NCI-H82 treated with DMSO at 0.1 percent for 48 hours (cell line): Measurements from ENCODE around the gene TXK.

ENCODE experiments used
- DNase-seq: peaks from one replicate; lab custom pipeline; 2025; ENCODE audit not compliant: unreplicated experiment; lab: John Stamatoyannopoulos, UW

The TXK gene

DNA sequence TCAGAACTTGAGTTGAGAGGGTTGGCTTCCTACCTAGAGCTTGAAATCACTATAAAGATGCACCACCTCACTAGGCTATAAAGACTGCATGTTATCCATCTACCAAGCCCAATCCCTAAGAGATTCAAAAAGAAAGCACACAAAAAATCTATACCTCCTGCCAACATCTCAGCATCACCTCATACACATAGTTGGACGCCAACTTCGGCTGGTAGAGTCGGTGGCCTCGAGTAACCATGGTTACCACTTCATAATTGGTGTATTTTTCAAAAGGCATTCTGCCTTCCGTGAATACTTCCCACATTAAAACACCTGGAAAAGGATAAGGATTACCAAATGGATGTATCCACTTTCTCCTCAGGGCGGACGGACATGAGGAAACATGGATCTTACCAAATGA is 4.5 kb upstream of the TXK start:
- no peak for DNase-seq

- no peak for DNase-seq
Observed at GRCh38 chr4:48137846-48138245, 3.8 kb upstream of the TXK start.

- no peak for DNase-seq
Observed at GRCh38 chr4:48133669-48134068, 381 bp downstream of the TXK start.

GRCh38 chr4:48131736-48132135 is 2.3 kb downstream of the TXK start:
- peak; percentile 46 for DNase-seq

DNA sequence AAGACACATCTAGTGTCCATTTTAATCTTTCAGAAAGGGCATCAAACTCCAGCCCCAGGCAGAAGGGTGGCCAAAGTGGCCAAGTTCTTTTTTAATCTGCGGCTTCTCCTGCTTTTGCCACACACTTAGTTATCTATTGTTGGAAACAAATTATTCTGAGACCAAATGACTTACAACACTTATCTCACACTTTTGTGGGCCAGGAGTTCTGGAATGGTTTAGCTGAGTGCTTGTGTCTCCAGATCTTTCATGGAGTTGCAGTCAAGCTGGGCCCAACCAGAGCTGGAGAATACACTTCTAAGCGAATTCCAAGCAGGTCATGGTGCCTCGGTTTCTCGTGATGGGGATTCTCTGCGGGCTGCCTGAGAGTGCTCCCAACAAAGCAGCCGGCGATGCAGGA is 4.0 kb downstream of the TXK start:
- no peak for DNase-seq

- DNase-seq = no peak
Observed at GRCh38 chr4:48129307-48130014, 4.6 kb downstream of the TXK start.

DNA sequence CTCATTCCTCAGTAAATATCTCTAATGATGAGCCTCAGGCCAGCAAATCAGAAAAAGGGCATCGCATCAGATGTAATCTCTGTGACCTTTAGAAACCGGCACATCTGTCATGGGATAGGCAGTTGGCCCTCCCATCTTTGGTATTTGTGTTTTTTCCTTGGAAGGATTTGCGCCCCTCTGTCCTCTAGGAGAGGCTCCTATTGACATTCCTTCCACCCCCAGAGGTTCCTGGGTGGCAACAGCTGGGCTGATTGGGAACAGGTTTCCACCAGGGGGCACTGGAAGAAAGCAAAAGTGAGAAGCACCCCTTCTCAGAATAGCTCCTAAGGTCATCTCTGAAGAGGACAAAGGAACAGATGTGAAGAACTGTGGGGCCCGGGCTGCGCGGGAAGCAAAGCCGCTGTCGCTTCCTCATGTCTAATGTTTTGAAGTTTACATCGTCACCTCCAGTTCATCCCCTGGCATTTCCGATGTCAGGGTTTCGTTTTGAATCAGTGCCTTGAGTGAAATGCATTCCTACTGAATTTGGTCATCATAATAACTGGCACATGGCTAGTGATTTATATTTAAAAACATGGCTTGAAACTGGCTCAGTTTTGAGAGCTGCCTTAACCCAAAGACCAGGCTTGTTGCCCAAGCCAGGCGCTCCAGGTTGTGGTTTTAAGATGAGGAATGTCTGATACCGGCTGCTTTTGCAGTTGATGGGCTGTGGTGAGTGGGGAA is 6.2 kb downstream of the TXK start:
- peak; percentile 50 for DNase-seq

GRCh38 chr4:48127231-48127630 is 6.8 kb downstream of the TXK start:
- no peak for DNase-seq

DNA sequence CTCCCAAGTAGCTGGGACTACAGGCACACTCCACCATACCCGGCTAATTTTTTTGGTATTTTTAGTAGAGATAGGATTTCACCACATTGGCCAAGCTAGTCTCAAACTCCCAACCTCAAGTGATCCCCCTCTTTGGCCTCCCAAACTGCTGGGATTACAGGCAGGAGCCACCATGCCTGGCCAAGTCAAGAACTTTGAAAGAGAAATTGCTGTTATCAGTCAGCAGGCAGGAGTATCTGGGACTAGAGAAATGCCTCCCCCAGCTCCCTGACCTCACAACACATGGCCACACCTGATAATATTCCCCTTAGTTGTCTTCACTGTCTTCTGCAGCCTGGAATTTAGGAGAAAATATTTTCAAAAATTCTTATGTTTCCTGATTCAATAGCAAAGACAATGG is 7.4 kb downstream of the TXK start:
- no peak for DNase-seq

DNA sequence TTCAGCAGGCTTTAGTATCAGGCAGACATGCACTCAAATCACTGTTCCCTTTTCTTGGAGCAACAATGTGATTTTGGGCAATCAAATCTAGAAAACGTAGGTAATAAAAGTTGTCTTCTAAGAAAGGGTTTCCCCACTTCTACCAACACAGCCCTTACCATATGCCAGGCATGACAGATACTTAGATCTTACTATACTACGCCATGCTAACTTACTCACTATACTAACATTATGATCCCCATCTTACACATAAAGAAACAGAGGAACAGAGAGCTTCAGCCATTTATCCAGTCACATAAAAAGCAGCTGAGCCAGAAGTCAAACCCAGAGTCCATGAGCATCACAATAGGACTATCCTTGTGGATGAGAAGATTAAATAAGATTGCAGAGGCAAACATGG is 9.2 kb downstream of the TXK start:
- no peak for DNase-seq

DNA sequence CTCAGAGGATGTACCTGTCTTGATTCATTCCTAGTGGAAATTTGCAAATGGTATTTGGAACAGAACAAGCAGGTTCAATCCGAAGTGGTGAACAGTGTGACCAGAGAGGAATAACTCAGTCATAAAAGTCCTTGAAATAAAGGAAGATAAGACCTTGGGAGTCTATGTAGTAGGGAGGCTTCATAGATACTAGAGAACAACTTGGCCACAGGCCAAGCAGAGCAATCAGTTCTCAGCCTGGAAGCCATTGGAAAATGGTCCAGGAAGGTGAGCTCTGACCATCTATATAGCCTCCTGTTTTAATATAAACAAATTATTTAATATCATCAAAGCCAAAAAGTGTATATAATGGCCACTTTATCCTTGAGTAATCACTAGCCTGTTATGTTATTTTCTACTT is 11.3 kb downstream of the TXK start:
- DNase-seq = no peak

DNA sequence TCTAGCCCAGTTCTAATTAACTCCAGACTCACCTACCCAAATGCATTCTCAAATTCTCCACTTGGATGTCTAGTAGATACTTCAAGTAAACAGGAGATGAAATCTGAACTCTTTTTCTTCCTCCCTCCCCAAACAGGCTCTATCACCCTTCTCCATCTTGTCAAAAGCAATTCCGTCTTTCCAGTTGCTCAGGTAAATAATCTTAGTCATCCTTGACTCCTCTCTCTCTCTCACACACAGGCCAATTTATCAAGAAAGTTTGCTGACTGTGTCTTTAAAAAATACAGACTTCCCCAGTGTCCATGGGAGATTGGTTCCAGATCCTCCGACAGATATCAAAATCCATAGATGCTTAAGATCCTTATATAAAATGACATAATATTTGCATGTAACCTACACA is 12.9 kb downstream of the TXK start:
- no peak for DNase-seq

- DNase-seq = no peak
Observed at GRCh38 chr4:48120132-48120531, 13.9 kb downstream of the TXK start.

DNA sequence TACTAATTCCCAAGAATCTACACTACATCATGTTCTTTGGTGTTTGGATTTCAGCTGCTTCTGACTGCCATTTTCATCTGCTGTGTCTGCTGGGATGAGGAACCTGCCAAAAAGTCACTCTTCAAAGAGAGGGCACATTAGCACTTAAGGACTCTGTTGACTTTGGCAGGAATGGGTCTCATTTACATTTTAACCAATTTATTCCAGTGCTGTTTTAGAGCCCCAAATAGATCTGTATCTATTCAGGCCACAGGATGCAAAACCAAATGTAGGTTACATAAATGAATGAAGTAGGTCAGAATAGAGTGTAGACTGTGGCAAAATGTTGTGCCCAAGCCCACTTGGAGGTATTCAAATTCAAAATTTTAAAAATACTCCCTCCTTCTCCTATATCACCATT is 14.4 kb downstream of the TXK start:
- no peak for DNase-seq

DNA sequence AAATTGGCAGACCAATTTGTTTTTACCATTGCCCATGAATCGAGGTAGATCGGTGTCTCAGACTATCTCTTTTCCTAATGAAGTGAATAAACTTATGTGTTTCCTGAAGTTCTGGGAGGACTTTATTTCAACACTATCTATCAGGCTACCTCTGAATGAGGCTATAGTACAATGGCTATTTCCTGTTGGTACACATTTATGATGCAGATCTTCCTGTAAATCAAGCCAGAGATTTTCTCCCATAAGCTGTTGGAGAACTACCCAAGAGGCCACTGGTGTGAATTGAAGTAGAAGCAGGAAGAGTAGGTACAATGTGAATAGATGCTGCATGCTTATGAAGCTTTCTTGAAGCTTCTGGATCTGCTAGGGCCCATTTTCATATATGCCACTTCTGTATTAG is 16.0 kb downstream of the TXK start:
- no peak for DNase-seq

DNA sequence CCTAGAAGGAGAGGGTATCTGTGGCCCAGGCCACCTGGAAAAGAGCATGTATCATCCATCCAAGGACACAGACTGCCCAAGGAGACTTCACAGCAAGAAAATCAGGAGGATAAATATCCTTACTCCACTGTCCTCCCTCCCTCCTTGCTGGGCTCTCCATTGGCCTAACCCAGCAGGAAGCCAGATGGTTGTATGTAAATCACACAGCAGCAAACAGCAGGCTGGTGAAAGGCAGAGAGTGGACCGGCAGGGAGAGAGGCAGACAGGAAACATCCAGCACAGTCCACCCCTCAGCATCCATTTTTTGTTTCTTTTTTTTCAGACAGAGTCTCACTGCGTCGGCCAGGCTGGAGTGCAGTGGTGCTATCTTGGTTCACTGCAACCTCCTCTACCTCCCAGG is 17.5 kb downstream of the TXK start:
- DNase-seq = no peak

DNA sequence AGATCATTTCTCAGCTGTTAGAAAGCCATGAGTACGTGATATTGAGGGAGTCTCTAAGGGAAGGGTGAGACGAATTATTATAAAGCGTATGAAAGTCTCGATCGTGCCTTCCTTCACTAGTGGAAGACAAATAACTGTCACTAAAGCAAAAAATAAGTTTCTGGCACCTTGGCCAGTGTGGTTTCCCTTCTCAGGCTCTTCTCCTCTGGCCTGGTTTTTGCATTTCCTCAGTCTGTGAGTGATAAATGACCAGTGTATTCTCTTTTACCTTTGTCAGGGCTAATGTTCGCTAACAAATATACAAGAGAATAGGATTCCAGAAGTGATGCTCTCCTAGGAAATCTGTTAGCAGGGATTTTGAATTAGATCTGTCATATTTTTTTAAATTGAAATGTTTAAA is 19.6 kb downstream of the TXK start:
- DNase-seq = no peak

- DNase-seq = no peak
Observed at GRCh38 chr4:48112017-48112667, 21.9 kb downstream of the TXK start.

GRCh38 chr4:48110452-48110978 is 23.5 kb downstream of the TXK start:
- DNase-seq = no peak

DNA sequence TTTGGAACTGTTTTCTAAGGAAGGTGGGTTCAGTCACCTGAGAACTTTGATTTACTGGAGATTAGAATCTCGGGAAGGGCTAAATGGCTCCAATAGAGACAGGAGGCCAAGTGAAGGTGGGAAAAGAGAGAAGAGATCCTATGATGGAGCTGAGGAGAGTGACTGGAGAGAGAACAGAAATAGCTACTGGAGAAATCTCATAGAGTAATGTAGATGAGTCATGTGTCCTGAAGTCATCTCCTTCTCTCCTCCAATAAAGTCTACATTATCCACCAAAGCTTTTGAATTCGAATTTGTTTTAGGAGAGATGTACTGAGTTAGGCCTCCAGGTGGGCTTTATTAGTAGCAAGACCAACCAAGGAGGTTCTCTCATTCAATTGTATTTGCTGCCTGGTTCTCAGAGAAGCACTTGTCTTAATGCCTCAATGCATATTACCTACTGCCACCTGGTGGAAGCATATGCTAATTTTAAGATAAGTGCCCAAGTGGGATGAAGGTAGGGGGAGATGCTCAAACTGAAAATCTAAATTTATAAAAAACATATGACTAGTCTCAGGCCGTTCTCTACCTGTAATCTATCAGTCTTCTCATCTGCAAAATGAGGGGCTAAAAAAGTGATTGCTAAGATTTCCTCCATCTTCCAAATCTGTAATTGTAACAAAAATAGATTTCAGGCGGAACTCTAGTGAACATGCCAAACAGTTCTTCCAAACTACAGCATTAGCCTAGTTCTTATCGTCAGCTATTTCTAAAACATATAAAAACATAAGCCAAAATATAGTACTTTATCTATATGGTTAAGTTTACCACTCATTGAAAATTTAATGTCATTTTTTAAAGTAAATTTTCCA is 24.4 kb downstream of the TXK start:
- DNase-seq = no peak
